C4-2B (cell line): Measurements from ENCODE around the gene TSPAN18.

Experiments
- H3K27ac ChIP-seq: fragments of 450-650 bp; 2 replicates; pipeline ENCODE4 v1.5.1; 2017
- CTCF ChIP-seq: fragments of 450-650 bp; conservative IDR thresholded peaks from 2 replicates; pipeline ENCODE4 v1.5.1; 2017; ENCODE audit warnings: mild to moderate bottlenecking
- ZFX ChIP-seq: fragments of 450-650 bp; IDR thresholded peaks from 2 replicates; pipeline ENCODE4 v1.6.1; 2017

Gene TSPAN18

DNA sequence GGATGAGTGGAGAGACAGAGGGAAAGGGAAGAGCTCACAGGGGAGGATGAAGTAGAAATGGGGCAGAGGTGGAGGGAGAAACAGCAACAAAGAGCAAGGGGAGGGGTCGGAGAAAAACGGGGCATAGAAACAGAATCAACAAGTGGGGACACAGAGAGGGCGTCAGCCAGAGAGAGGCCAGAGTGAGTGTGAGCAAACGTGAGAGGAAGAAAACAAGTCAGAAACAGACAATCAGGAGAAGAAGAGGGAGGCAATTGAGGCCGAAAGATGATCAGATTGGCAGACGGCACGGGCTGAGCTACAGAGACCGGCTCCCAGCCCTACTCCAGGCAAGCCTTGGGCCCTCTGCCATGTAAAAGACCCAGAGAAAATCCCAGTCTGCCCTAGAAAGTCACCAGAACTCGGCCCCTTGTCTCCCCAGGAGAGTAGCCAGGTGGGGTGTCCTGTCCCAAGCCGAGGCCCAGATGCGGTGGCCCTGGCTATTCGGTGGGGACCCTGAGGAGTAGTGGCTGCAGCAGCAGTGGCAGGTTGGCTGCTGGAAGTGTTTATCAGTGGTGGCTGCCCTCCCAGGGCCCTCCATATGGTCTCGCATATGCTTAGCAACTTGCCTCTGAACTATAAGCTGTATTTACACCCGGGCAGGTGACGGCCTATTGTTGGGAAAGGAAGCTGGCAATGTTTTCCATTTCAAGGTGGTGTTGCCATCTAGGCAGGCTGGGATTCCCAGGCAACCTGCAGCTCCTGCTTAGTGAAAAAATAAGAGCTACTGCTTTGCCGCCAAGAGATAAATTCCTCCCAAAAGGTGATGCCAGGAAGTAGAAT is 14.8 kb upstream of the TSPAN18 start:
- no peak overlapping the region for H3K27ac ChIP-seq
- TF ChIP-seq ZFX (no peak), CTCF (no peak)

DNA sequence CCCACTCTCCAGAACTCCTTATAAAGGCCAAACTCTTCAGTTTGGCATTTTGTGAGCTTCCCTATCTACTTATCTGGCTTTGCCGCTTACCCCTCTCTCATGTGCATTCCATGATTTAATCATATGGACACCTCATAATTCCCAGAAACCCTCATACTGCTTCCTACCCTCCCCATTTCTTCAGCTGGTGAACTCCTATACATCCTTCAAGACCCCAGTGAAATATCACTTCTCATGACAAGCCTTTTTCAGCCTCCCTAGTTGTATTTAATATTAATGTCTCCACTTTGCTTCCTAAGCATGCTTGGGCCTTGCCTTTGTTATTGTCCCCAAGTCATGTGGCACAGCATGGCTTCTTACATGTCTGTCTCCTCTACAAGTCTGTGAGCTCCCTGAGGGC is 13.7 kb upstream of the TSPAN18 start:
- H3K27ac ChIP-seq, result no peak overlapping the region
- TF ChIP-seq CTCF, result no peak
- TF ChIP-seq ZFX, result no peak

DNA sequence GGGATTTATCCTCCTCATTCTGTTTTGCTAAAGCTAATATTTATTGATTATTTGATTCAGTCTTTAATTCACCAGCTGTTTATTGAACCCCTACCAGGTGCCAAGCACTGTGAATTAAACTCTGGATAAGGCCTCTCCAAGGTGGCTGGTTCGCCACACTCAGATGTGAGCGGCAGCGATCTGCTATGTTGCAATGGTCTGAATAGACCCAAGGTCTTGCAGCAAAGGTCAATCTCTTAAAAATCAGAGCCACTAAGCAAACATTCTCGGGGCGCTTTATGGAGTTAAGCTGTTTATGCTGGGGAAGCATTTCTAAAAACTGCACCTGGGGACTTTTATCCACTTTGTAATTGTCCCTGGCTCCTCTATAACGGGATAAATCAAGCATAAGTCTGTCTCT is 10.5 kb upstream of the TSPAN18 start:
- TF ChIP-seq ZFX, result no peak
- H3K27ac ChIP-seq, result no peak overlapping the region

GRCh38 chr11:44718057-44718456 is 8.7 kb upstream of the TSPAN18 start:
- no peak overlapping the region for H3K27ac ChIP-seq
- no peak for TF ChIP-seq ZFX

DNA sequence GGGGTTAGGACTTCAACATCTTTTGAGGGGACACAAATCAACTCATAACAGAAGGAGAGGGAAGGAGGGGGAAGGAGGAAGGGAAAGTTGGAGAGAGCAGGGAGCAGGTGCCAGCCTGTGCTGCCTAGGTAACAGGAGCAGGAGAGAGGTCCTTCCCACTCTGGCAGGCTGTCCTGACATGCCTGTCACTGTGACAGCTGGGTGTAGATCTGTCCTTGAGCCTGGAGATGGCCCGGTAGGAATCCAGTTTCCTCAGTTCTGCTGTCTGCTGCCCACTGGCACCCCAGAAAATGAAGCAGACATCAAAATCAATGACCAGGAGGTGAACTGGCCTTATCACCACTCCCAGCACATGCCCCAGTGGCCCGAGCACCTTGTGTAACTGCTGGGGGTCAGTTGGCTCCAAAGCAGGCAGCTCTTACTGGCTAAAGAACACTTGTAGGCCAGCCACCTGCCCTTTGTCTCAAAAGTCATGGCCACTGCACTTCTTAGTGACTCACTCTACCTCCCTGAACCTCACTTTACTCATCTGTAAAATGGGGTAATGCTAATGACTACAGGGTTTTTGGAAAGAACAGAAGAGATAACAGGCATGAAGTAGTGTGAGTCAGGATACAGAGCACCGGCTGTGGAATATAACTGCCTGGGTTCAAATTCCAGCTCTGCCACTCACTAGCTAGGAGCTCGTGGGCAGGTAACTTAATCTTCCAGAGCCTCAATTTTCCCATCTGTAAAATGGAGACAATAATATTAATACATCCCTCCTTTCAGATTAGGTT is 8.0 kb upstream of the TSPAN18 start:
- H3K27ac ChIP-seq, result no peak overlapping the region
- TF ChIP-seq ZFX (no peak), CTCF (no peak)

- no peak for TF ChIP-seq CTCF
- TF ChIP-seq ZFX, result no peak
- no peak overlapping the region for H3K27ac ChIP-seq
Measured at GRCh38 chr11:44725016-44725685, 1.6 kb upstream of the TSPAN18 start.

DNA sequence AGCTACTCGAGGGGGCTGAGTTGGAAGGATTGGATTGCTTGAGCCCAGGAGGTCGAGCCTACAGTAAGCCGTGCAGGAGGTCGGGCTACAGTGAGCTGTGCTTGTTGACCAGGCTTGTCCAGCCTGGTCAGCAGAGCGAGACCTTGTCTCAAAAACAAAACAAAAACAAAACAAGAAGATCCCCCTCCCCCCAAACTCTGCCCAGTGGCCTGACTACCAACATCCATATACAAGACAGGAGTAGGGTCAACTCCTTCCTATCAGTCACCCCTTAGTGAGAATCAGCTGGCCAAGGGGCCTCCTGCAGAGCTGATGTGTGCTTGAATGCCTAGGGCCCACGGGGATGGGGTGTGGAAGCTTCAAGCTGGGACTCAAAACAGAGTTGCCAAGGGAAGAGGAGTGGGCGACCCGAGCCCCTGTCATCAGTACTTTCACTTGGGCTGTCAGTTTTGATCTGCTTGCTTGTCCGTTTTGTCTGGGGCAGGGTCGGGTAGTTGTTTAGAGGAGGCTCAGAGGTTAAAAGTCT is 942 bp upstream of the TSPAN18 start:
- H3K27ac ChIP-seq, result no peak overlapping the region
- TF ChIP-seq ZFX, result no peak
- no peak for TF ChIP-seq CTCF

- H3K27ac ChIP-seq, result no peak overlapping the region
- no peak for TF ChIP-seq CTCF
- TF ChIP-seq ZFX, result no peak
Measured at GRCh38 chr11:44727114-44727372, 281 bp downstream of the TSPAN18 start.
